HG03196 (cell line): Measurements from ENCODE around the gene FERMT3.

ENCODE experiments used
- ATAC-seq: cut with Tn5 transposase; IDR thresholded peaks from one replicate; pipeline ENCODE4 v1.9.1; 2021; ENCODE audit not compliant: unreplicated experiment

FERMT3 gene

GRCh38 chr11:64262271-64263002 lies 55.9 kb downstream of the FERMT3 start:
- no peak for ATAC-seq

DNA sequence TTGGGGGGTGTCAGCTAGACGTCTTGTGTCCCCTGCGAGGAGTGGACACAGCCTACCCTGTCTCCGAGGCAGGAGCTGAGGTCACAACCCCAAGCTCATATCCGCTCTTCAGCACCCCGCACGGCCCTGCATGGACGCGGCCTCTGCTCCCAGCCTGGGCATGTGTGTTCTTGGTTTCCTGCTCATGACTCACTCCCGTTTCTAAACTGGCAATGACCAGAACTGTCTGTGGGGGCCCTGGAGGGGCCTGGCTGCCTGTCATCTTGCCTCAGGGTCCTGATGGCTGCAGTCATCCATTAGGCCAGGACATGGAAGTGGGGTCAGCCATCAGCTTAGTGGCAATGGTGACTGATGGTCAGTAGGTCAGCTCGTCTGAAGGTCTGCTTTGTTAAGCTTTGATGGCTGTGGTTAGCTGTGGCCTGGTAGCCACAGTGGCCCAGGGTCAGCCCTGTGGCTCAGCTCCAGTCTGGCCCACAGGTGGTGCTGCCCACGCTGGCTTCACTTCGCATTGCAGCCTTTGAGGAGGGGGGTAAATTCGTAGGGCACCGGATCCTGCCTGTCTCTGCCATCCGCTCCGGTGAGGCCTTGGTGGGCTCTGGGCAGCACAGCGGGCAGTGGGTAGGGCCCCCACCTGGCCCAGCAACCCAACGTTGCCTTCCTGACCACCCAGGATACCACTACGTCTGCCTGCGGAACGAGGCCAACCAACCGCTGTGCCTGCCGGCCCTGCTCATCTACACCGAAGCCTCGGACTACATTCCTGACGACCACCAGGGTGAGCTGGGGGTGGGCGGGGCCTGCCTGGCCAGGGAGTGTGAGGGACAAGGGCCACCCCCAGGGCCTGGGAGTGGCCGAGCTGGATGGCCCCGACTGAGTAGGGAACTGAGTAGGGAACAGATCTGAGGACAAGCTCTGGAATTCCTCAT lies 56.8 kb downstream of the FERMT3 start:
- no peak for ATAC-seq

DNA sequence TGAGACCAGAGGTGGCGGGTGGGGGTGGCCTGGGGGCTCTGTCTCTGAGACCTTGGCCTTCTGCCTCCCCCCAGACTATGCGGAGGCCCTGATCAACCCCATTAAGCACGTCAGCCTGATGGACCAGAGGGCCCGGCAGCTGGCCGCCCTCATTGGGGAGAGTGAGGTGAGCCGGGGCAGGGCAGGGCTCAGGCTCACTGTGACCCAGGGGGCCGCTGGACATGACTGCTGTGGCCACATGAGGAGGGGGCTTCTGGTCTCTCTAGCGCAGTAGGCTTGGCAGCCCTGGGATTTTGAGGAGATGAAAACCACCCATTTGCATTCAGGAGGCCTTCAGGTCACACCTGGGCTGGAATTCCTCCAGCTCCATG lies 57.4 kb downstream of the FERMT3 start:
- no peak for ATAC-seq

DNA sequence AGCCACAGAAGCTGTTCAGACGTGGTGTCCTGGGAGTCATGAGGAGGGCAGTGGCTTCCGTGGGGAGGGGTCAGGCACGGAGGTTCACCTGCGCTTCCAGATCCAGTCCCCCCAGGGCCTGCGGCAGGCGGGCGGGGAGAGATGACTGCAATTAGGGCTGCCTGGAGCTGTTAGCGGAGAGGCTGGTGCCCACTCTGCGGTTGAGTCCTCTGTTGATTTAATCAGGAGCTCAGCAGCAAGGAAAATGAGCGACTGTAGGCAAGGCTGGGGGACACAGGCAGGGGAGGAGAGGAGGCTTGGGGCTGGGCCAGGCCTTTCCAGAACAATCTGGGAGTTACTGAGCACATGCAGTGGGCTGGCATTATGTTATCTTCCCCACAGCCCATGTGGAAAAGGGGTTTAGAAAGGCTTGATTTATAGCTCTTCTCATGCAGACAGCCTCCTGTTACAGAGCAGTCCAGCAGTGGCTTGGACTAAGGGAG lies 57.9 kb downstream of the FERMT3 start:
- no peak for ATAC-seq

GRCh38 chr11:64265176-64266160 lies 58.9 kb downstream of the FERMT3 start:
- no peak for ATAC-seq

DNA sequence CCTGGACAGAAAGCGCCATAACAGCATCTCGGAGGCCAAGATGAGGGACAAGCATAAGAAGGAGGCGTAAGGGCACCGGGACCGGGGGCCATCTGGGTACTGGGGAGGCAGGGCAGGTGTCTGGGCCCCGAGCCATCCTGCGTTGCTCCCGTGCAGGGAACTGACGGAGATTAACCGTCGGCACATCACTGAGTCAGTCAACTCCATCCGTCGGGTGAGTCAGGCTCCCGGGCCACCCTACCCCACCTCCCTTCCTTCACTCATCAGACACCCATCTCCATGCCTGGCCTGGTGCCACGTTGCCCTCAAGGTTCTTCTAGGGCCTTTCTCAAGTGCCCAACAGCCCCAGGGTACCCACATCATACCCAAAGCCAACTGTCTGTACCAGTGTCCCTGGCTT lies 59.8 kb downstream of the FERMT3 start:
- ATAC-seq: no peak

GRCh38 chr11:64267207-64267945 lies 60.9 kb downstream of the FERMT3 start:
- ATAC-seq: no peak

GRCh38 chr11:64268025-64268892 lies 61.7 kb downstream of the FERMT3 start:
- ATAC-seq: no peak

GRCh38 chr11:64268893-64269539 lies 62.5 kb downstream of the FERMT3 start:
- ATAC-seq: peak; percentile 9

- peak; percentile 60 for ATAC-seq
Observed at GRCh38 chr11:64269540-64270220, 63.2 kb downstream of the FERMT3 start.
